GM19452 (cell line): Measurements from ENCODE around the gene WDR93.

Experiments
- ATAC-seq: cut with Tn5 transposase; IDR thresholded peaks from one replicate; pipeline ENCODE4 v1.9.1; 2021; ENCODE audit not compliant: unreplicated experiment

The WDR93 gene

DNA sequence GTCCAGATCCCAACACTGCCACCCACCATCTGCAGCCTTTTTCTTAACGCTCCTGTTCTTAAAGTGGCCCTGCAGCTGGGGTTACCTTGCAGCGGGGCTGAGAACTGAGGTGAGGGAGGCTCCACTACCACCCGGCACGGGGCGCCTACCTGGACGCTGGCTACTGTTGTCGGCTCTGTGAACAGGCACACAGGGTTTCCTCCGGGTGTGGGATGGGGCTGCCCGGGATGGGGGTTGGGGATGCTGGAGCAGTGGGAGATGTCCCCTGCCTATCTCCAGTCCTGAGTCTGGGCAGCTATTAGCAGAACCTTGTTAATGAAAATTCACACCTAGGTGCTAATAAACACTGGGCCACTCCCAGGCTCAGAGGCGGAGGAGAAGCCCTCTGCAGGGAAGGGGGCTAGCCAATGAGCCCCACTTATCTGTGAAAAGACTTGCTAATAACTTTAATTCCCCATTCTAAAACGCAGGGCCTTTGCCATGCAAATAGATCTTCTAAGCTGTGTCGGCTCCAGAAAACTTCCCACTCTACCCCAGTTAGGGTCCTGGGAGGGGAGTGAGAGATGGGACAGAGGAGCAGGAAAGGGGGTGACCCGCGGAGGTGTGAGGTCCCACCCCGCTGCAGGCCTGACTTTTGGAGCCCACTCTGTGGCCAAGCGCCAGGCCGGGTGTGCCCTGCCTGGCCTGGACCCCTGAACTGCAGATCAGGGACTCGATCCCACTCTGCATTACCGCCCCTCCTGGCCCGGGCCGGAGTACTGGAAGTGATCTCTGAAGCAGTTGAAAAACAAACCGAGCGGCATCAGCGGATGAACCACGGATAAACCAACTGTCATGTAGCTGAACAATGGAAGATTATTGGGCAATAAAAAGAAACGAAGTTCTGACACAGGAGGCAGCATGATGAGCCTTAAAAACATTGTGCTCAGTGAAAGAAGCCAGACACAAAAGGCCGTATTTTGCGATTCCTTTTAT lies 57.4 kb downstream of the WDR93 start:
- no peak for ATAC-seq

DNA sequence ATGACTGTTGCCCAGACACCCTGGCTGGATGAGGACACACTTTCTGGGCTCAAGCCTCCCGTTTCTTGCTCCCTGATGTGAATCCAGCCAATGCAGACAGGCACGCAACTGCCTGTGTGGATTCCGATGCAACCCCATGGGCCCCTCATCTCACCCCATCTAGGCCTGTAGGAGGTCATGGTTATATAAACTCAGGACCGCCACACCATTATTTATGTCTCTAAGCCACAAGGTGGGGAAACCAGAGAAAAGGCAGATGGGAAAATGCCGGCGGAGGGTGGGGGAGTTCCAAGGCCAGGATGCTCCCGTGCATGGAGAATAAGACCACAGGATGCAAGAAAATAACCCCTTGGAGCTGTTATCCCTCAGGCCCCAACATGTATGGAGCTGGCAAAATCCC lies 58.4 kb downstream of the WDR93 start:
- no peak for ATAC-seq

DNA sequence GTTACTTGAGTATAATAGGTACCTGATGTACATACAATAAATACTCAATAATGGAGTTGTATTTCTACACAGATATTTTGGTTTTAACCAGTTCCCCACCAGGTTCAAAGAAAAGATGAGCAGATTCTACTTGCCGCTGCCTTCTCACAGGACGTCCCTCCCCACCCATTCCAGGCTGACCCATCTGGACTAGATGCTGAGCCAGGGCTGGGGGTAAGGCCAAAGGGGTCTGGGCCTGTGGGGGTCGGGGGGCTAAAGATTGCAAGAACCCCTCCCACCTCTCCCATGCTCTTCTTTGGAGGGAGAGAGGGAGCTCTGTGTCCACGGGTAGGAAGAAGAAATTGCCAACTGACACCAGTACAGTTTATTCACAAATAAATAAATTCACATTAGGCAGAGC lies 58.9 kb downstream of the WDR93 start:
- no peak for ATAC-seq

DNA sequence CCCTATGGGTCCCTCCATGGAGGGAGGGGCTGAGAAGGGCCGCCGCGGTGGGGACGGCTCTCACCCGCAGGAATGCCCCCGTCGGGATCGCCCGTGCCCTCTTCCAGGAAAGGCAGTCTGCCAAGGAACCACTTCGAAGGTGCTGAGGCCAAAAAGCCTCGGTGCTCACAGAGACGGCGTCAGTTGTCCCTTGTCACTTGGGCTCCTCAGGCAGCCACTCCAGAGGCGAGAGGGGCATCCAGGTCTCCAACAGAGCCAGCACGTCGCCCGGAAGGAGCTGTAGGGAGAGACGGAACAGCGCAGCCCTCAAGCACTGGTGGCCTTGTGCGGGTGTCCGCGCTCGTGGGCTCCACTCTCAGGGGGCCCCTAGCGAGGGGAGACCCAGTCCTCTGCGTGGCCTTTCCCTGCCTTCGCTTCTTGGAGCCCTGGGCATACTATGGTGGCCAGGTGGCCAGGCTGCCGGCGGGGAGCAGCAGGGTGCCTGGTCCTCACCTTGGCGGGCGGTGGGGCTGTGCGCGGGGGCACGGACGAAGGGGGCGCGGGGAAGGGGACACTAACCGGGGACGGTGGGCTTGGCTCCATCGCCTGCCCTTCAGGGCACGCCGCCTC lies 59.4 kb downstream of the WDR93 start:
- peak; percentile 4 for ATAC-seq

DNA sequence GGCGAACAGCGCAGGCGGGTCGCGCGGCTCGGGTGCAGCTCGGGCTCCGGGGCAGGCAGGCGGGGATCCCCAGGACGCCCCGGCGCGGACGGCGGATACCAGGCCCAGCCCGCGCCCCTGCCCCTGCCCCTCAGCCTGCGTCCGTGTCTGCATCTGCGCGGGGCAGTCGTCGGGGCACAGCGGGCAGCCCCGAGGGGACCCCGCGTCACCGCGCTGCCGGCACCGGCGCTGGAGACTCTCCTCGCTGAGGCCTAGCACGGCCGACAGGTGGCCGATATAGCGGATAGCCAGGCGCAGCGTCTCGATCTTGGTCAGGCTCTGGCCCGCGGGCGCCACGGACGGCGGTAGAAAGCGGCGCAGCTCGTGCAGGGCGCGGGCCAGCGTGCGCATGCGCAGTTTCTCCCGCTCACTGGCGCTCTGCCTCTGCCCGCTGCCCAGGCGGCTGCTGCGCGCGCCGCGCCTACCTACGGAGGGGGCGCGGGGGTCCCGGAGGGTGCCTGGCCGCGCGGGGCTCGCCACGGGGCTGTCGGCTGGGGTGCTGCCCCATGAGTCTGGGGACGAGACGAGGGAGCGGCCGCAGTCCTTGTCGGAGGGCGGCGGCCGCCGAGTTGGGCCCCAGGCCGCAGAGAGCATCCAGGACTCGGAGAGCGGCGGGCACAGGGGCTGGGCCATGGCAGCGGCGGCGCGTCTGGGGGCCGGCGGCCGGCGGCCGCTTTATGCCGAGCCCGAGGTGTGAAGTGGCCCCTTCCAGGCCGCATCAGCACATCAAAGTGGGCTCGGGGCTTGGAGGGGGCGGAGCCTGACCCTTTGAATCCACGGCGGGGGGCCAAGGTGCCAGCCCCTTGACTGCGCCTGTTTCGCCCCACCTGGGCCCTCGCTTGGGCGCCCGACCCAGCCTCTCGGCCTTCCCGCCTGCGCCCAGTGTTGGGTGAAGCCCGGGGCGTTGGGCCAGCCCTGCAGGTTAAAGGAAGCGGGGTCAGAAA lies 60.2 kb downstream of the WDR93 start, which contains the start of gene MESP1:
MESP1 (minus strand) TSS at position 690 of the 983 bp plus-strand sequence; CDS start at position 672, 18 bp downstream.
- ATAC-seq: peak; percentile 95

DNA sequence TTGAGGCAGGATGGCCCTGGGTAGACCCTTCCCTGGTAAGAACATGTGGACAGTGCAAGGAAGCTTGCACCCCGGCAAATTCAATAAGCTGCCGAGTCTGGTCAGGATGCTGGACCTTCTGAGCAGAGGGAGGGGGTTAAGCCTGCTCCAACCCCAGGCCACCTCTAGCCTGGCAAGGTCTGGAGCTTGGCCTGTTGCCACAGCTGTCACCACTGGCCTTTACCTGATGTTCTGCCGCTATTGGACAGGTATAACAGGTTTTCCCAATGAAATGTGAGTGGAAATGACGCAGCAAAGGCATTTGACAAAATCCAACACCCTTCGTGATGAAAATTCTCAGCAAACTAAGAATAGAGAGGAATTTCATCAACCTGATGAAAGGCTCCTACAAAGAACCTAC lies 61.1 kb downstream of the WDR93 start:
- ATAC-seq: no peak

DNA sequence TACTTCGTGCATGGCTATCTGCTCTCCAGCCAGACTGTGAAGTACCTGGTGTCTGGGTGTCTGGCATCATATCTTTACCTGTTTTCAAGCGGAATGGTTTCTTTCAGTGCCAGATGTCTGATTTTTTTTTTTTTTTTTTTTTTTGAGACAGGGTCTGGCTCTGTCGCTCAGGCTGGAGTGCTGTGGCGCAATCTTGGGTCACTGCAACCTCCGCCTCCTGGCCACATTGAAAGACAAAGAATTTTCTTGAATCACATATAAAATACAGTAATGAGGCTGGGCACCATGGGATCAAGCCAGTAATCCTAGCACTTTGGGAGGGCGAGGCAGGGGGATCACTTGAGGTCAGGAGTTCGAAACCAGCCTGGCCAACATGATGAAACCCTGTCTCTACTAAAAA lies 63.2 kb downstream of the WDR93 start:
- ATAC-seq: no peak

DNA sequence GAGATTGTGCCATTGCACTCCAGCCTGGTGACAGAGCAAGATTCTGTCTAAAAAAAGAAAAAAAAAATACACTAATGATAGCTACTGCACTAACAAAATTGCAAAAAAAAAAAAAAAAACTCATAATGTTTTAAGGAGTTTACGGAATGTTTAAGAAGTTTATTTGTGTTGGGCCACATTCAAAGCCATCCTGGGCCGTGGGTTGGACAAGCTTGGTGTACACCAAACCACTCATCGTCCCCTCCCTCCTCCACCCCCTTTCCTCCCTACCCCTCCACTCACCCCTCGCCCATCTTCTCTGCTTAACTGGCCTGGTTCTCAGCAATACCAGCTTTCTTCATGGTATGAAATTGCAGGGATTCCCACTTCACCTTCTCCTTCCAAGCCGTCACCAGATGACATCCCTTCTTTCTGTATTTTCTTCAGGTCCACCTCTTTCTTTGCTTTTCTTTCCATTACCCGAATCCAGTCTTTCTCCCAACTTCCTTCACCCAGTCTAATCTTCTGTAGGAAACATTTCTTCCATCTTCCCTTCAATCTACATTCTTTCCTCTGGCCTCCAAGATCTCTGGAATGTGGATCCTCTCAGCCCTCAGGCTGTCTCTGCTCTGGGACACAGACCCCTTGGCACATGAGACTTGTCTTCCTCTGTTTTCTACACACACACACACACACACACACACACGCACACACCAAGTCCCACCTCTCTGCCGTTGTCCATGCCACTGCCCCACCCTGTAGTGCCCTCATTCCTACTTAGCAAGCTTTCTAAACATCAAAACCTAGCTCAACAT lies 63.9 kb downstream of the WDR93 start:
- ATAC-seq: no peak

DNA sequence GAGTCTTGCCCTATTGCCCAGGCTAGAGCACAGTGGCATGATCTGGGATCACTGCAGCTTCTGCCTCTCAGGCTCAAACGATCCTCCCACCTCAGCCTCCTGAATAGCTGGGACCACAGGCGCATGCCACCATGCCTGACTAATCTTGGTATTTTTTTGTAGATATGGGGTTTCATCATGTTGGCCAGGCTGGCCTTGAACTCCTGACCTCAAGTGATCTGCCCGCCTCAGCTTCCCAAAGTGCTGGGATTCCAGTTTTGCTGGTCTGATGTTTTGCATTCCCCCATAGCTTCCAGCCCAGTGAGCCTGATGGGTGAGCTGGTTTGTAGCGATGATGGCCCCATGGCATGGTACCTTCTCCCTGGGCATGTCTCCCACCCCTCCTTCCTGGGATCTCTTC lies 65.1 kb downstream of the WDR93 start:
- no peak for ATAC-seq

DNA sequence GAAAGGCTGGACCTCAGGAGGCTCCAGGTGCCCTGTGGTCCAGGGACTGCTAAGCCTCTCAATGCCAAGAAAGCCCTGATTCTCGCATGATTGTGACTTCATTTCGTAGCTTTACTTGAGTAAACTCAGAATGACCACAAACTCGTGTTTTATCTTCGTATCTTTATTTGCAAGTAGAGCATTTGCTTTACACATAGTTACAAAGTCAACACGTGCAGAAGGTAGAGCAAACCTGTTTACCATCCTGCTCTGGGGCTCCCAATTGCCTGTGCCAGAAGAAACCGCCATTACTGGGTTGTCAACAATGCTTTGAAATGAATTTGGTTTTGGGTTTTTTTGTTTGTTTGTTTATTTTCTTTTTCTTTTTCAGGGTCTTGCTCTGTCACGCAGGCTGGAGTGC lies 66.3 kb downstream of the WDR93 start:
- ATAC-seq: no peak

DNA sequence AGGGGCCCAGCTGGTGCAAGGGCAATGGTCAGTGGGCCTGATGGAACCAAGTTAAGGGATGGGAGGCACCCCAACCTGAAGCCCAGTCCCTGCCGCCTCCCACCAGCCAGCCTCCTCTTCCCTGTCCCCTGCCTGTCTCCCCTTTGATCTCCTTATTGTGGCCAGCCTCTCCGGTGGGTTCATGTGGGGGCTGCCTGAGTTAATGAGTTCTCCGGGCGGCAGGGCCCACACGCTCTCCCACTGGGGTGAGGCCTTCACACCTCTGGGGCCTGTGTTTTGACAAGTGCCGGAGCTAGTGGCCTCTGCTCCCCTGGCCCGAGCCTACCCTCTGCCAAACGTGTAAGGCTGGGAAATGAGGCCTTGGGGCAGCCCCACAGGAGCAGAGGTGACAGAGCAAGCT lies 67.7 kb downstream of the WDR93 start:
- ATAC-seq: no peak

DNA sequence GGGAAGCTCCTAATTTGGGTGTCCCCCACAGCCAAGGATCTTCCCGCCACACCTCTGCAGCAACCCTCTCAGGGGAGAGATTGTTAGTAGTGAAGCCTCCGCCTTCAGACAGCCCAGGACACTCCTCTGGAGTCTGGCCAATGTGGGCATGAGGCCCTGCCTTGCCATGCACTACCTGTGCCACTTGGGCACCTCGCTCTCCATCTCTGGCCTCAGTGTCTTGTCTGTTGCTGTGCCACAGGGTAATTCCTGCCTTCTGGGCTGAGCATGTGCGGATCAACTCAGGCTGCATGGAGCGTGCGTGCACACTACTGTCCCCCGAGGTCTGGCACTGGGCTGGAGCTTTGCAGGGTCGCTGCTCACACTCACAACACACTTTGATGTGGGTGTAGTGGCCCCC lies 68.4 kb downstream of the WDR93 start:
- ATAC-seq: no peak

DNA sequence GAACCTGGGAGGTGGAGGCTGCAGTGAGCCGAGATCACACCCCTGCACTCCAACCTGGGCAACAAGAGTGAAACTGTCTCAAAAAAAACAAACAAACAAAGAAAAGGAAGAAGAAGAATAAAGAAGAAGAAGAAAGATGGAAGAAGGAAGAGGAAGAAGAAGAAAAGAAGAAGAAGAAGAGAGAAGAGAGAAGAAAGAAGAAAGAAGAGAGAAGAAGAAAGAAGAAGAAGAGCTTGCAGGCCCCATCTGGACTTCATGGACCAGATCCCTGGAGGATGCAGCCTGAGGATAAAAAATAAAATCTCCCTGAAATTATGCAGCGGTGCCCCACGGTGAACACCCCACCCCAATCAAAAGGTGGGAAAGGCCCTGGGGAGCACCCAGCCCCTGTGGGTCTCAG lies 69.2 kb downstream of the WDR93 start:
- ATAC-seq: no peak

DNA sequence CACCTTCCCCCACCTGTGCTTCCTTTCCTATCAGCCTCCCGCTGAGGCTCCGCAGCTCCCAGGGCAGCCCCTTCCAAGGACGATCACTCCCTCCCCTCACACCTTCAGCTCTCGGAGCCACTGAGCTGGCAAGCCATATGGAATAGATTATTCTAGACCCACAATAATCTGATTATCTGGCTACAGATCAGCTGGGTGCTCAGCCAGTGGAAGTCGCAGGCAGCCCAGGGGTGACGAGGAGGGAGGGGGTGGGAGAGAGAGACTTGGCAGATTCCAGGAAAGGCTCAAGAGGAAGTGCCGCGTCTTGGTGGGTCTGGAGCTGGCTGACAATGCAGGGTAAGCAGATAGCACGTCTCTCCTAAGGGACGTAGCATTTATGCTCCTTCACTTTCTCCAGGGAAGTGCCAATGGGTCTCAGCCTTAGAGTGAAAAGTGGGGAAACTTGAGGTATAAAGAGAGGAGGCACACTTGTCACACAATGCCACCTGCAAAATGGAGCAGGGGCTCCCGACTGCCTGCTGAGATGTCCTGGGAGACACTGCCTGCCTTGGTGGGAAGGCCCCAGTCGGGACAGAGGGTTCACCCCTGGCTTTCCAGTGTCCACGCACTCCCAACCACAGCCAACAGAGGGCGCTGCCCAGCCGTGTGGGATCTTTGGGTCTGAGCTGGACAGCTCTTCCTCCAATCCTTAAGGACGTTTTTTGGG lies 69.8 kb downstream of the WDR93 start:
- peak; percentile 74 for ATAC-seq

DNA sequence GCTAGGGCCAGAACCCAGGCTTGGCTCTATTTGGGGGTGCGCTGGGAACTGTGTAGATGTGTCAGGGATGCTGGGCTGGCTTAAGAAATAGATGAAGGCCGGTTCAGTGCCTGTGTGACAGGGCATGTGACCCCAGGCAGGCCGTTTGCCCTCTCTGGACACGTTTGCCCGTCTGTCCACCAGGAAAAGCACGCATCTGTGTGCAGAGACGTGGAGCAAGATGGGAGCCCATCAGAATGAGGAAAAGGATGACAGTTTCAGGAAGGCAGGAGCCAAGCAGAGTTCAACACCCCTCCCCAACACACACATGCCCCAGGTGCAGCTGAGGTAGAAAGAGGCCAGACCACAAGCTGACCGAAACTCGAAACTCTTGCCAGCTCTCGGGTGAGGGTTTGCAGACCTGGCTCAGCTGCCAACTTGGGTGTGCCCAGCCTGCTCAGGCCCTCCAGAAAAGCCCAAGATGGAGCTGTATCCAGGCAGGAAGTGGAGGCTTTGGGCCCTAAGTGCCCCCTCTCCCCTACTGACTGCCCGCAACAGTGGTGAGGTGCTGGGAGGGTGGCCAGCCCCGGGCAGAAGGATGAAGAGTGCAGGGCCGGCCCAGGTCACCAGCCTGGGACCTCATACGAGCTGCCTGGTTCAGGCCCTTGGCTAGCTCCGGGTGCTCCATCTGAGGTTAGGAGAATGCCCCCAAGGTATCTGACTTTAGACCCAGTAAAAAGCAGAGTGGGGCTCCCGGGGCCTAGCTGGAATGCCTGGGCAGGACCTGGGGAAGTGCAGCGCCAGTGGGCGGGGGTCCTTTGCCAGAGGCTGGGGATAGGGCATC lies 70.6 kb downstream of the WDR93 start:
- ATAC-seq: no peak

DNA sequence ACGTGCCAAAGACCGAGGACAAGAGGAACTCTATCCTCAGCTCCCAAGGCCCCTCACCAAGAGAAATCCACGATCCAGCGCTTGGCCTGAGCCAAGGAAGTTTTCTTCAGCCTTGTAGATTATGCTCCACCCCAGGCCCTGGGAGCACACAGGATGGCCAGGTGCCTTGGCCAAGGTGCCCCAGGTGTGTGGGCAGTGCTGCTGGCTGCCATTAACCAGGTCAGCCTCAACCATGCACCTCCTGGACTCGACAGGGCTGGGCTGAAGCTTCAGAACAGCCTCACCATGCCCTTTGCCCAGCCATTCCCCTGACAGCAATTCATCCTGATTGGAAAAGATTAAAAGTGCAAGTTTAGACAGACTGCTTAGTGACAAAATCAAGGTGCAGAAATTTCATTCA lies 71.3 kb downstream of the WDR93 start:
- no peak for ATAC-seq

DNA sequence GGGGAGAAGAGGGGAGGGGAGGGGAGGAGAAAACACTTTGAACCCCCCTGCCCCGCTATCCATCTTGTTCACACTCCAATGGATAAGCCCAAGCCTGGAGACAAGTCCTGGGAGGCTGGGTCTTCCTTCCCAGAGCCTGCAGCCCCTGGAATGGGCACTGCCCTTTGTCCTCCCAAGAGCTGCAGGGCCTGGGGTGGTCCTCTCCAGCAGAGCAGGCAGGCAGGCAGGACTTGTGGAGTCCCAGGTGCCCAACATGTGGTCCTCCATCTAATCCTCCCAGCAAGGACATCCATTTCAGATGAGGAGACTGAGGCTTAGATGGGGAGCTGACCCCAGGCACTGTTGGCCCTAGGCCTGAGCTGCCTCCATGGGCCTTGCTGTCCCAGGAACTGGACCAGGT lies 75.1 kb downstream of the WDR93 start:
- ATAC-seq: no peak

DNA sequence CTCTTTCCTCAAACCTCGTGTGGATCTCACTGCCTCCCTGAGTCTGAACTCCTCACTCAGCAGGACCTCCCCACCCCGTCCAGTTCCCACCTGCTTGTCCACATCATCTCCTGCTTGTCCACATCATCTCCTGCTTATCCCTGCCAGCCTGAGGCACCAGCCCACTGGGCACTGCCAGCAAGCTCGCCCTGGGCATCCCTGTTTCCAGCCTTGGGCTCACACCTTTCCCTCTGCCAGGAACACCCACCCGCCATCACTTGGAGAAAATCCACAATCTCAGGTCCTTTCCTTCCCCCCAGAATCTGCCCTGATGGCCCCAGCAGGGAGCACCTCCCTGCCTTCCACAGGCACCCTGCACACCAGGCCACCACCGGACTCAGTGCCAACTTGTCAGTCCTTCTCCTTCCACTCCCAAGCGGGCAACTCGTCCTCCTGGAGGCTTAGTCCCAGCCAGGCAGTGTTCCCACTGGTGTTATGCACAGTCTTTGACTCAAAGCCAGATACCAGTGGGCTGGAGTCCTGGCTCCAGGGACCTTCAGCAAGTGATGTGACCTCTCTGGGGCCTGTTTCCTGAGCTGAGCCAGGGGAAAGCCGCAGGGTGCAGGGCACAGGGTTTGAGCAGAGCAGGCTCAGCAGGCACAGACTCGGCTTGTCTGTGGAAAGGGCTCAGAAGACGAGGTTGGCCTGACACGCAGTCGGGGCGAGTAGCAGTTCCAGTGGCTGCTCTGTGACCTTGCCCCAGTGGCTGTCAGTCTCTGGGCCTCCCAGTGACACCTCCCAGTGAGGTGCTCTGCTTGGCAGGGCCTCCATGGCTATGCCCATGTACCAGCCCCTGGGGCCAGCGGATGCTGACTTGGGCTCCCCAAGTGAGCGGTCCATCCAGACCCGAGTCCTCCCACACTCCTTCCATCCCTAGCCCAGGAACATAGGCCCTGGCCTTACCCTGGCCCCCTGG lies 76.0 kb downstream of the WDR93 start:
- no peak for ATAC-seq
